Measurements from ENCODE around the gene RASSF4. TPM values are rescaled to one million over a fixed set of nuclear protein-coding genes. Genes with fewer than 3 reads are reported as not detected.

RASSF4 gene
- polyA plus RNA-seq, 1 donor (not counting 4 experiments of a cell fraction or from before 2014, with no cell fraction given), result 0.20 TPM

DNA sequence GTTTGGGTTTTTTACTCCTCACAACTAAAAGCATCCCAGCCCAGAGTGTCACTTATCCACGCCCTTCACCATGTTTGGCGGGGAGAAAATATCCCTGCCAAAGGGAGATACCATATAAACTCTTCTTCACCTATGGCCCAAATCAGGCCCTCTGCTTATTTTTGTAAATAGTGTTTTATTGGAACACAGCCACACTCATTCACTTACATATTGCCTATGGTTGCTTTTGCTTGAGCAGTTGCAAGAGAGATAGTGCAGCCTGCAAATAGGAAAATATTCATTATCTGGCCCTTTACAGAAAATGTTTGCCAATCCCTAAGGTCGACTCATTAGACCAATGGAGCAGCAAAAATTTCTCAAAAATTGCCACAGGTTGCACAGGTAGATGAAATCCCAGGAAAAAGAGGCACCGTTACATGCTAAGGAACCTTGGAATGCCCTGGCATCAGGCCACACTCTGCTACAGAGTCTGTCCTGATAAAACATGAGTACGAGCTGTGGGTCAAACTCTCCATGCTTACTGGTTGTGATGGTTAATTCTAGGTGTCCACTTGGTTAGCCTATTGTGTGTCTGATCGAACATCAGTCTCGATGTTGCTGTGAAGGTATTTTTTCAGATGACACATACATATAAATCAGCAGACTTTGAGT is 7.9 kb upstream of the RASSF4 start:
- Histone ChIP-seq H2AFZ (ENCODE audit: control insufficient read depth, low read length) (no peak overlapping the region), H3K79me2 (ENCODE audit: control insufficient read depth, insufficient read depth, low read length) (no peaks in the 10 kb centered on the region), H3K27ac (ENCODE audit: control insufficient read depth, insufficient read depth, low read length) (no peak overlapping the region), H3K4me2 (ENCODE audit: control insufficient read depth, extremely low read depth, insufficient read depth, low read depth, low read length) (no peak overlapping the region), H3K9ac (ENCODE audit: control insufficient read depth, extremely low read depth, insufficient read depth, low read length) (no peak overlapping the region), H3K36me3 (ENCODE audit: control insufficient read depth in 2 of 2, extremely low read depth in 1 of 2, insufficient read depth in 2 of 2, low read length in 2 of 2) (peaks cover 0 to 2% of the 10 kb centered on the region in 2 experiments), H3K9me1 (ENCODE audit: control insufficient read depth, extremely low read depth, insufficient read depth, low read length) (no peaks in the 10 kb centered on the region), H3K4me1 (ENCODE audit: control insufficient read depth, extremely low read depth, insufficient read depth, low read length) (no peaks in the 10 kb centered on the region), H4K20me1 (ENCODE audit: control insufficient read depth, extremely low read depth, insufficient read depth, low read length) (no peaks in the 10 kb centered on the region), H3K4me3 (ENCODE audit: control insufficient read depth in 2 of 3, extremely low read depth in 1 of 3, insufficient read depth in 2 of 3, low read depth in 1 of 3, low read length in 3 of 3) (no peak overlapping the region), H3K9me3 (ENCODE audit: control insufficient read depth, low read depth, low read length) (no peaks in the 10 kb centered on the region), H3K27me3 (ENCODE audit: control insufficient read depth, extremely low read depth, insufficient read depth, low read length) (no peaks in the 10 kb centered on the region)
- dilution Hi-C loops (cut with MboI; ENCODE audit: extremely low pct_ligation_motif_present, low sequenced_read_pairs), result no loop called here
- no peak for TF ChIP-seq CTCF (optimal IDR thresholded peaks at IDR 0.05 in 1 of 3, IDR thresholded peaks at IDR 0.05 in 1 of 3, conservative IDR thresholded peaks at IDR 0.05 in 1 of 3; ENCODE audit: extremely low read depth in 1 of 3, insufficient read depth in 2 of 3, low read length in 3 of 3)
- TF ChIP-seq EZH2 (IDR thresholded peaks at IDR 0.05; ENCODE audit: low read length), result no peak
- no peak for DNase-seq (ENCODE audit: low read depth, low spot score)
- FAIRE-seq, result no peak

- H3K9me3 ChIP-seq (ENCODE audit: control insufficient read depth, low read depth, low read length), result no peaks in the 10 kb centered on the region
- H3K4me2 ChIP-seq (ENCODE audit: control insufficient read depth, extremely low read depth, insufficient read depth, low read depth, low read length), result no peak overlapping the region
- no peaks in the 10 kb centered on the region for H3K79me2 ChIP-seq (ENCODE audit: control insufficient read depth, insufficient read depth, low read length)
- FAIRE-seq, result no peak
- TF ChIP-seq EZH2 (IDR thresholded peaks at IDR 0.05; ENCODE audit: low read length) (no peak), CTCF (optimal IDR thresholded peaks at IDR 0.05 in 1 of 3, IDR thresholded peaks at IDR 0.05 in 1 of 3, conservative IDR thresholded peaks at IDR 0.05 in 1 of 3; ENCODE audit: extremely low read depth in 1 of 3, insufficient read depth in 2 of 3, low read length in 3 of 3) (no peak)
- dilution Hi-C loops (cut with MboI; ENCODE audit: extremely low pct_ligation_motif_present, low sequenced_read_pairs), result no loop called here
- no peak overlapping the region for H3K27ac ChIP-seq (ENCODE audit: control insufficient read depth, insufficient read depth, low read length)
- H3K4me1 ChIP-seq (ENCODE audit: control insufficient read depth, extremely low read depth, insufficient read depth, low read length), result no peaks in the 10 kb centered on the region
- H2AFZ ChIP-seq (ENCODE audit: control insufficient read depth, low read length), result no peak overlapping the region
- DNase-seq (ENCODE audit: low read depth, low spot score), result no peak
- H3K9ac ChIP-seq (ENCODE audit: control insufficient read depth, extremely low read depth, insufficient read depth, low read length), result no peak overlapping the region
- no peak overlapping the region for H3K4me3 ChIP-seq (ENCODE audit: control insufficient read depth in 2 of 3, extremely low read depth in 1 of 3, insufficient read depth in 2 of 3, low read depth in 1 of 3, low read length in 3 of 3)
- H3K27me3 ChIP-seq (ENCODE audit: control insufficient read depth, extremely low read depth, insufficient read depth, low read length), result no peaks in the 10 kb centered on the region
- peaks cover 0 to 2% of the 10 kb centered on the region in 2 experiments for H3K36me3 ChIP-seq (ENCODE audit: control insufficient read depth in 2 of 2, extremely low read depth in 1 of 2, insufficient read depth in 2 of 2, low read length in 2 of 2)
- H4K20me1 ChIP-seq (ENCODE audit: control insufficient read depth, extremely low read depth, insufficient read depth, low read length), result no peaks in the 10 kb centered on the region
- no peaks in the 10 kb centered on the region for H3K9me1 ChIP-seq (ENCODE audit: control insufficient read depth, extremely low read depth, insufficient read depth, low read length)
These were observed 6.8 kb upstream of the RASSF4 start for GRCh38 chr10:44952779-44953231.
